NCI-H2196 treated with DMSO at 0.1 percent for 48 hours (cell line): ENCODE results near the gene NAP1L4.

ENCODE experiments used
- DNase-seq: peaks from one replicate; lab custom pipeline; 2025; ENCODE audit not compliant: unreplicated experiment; lab: John Stamatoyannopoulos, UW

The NAP1L4 gene

GRCh38 chr11:2994336-2994730, 2.2 kb upstream of the NAP1L4 start:
- DNase-seq = no peak

GRCh38 chr11:2992997-2993325, 832 bp upstream of the NAP1L4 start:
- DNase-seq = no peak

GRCh38 chr11:2991452-2992233, 486 bp downstream of the NAP1L4 start:
- no peak for DNase-seq

- DNase-seq = no peak
Observed at GRCh38 chr11:2990617-2991451, 1.3 kb downstream of the NAP1L4 start.

GRCh38 chr11:2989551-2989950, 2.6 kb downstream of the NAP1L4 start:
- no peak for DNase-seq

GRCh38 chr11:2989006-2989405, 3.1 kb downstream of the NAP1L4 start:
- DNase-seq = no peak

- no peak for DNase-seq
Observed at GRCh38 chr11:2987881-2988861, 4.0 kb downstream of the NAP1L4 start.

GRCh38 chr11:2983908-2984307, 8.2 kb downstream of the NAP1L4 start:
- no peak for DNase-seq

- no peak for DNase-seq
Observed at GRCh38 chr11:2982214-2982613, 9.9 kb downstream of the NAP1L4 start.

- no peak for DNase-seq
Observed at GRCh38 chr11:2981130-2981529, 11.0 kb downstream of the NAP1L4 start.

- no peak for DNase-seq
Observed at GRCh38 chr11:2980168-2980840, 11.8 kb downstream of the NAP1L4 start.

- DNase-seq = no peak
Observed at GRCh38 chr11:2977113-2977512, 15.0 kb downstream of the NAP1L4 start.

- DNase-seq = no peak
Observed at GRCh38 chr11:2976294-2977063, 15.7 kb downstream of the NAP1L4 start.

GRCh38 chr11:2975594-2975993, 16.5 kb downstream of the NAP1L4 start:
- peak; percentile 16 for DNase-seq

GRCh38 chr11:2974272-2974671, 17.9 kb downstream of the NAP1L4 start:
- no peak for DNase-seq

- DNase-seq = no peak
Observed at GRCh38 chr11:2968341-2968900, 23.7 kb downstream of the NAP1L4 start.

- DNase-seq = no peak
Observed at GRCh38 chr11:2964782-2965181, 27.3 kb downstream of the NAP1L4 start.

- DNase-seq = no peak
Observed at GRCh38 chr11:2963761-2964160, 28.4 kb downstream of the NAP1L4 start.

- no peak for DNase-seq
Observed at GRCh38 chr11:2963112-2963754, 28.9 kb downstream of the NAP1L4 start.
